ENCODE results near the gene EIF4G2.

GRCh38 chr11:10796191-10796590, 12.5 kb downstream of the EIF4G2 start:
- TF ChIP-seq CTCF (IDR thresholded peaks at IDR 0.05; ENCODE audit: borderline replicate concordance, extremely low read depth, low read length, poor library complexity, severe bottlenecking) (no peak), EZH2 (IDR thresholded peaks at IDR 0.05; ENCODE audit: borderline replicate concordance, low read depth, low read length, severe bottlenecking) (no peak)
